DND-41 (cell line): ENCODE results near the gene MRO.

Source experiments
- ATAC-seq: fragments of 200-7000 bp; cut with Tn5 transposase; 3 replicates; pipeline ENCODE4 v1.9.1; 2021; ENCODE audit warnings: low read depth; ENCODE audit not compliant: insufficient read depth
- DNase-seq: peaks from one replicate; pipeline ENCODE4 v3.0.0-alpha.2; 2020
- H2AFZ ChIP-seq: 2 replicates; pipeline ENCODE4 v1.6.0; 2012; ENCODE audit warnings: low read depth, low read length
- H3K27ac ChIP-seq: 2 replicates; pipeline ENCODE4 v1.5.1; 2012; ENCODE audit warnings: low read length, inconsistent platforms
- H3K27me3 ChIP-seq: fragments of 200-600 bp; sonication (generic); 2 replicates; pipeline ENCODE4 v1.6.0; 2012; ENCODE audit warnings: low read length, mild to moderate bottlenecking, inconsistent platforms; ENCODE audit not compliant: insufficient read depth, poor library complexity
- H3K36me3 ChIP-seq: 2 replicates; pipeline ENCODE4 v1.5.1; 2012; ENCODE audit warnings: low read length, inconsistent platforms; ENCODE audit not compliant: insufficient read depth
- H3K4me1 ChIP-seq: 2 replicates; pipeline ENCODE4 v1.5.1; 2012; ENCODE audit warnings: mild to moderate bottlenecking, low read length; ENCODE audit not compliant: insufficient read depth
- H3K4me2 ChIP-seq: 2 replicates; pipeline ENCODE4 v1.6.0; 2012; ENCODE audit warnings: mild to moderate bottlenecking, moderate library complexity, low read length, inconsistent platforms; ENCODE audit not compliant: insufficient read depth
- H3K4me3 ChIP-seq, 2 experiments: fragments of 200-600 bp in 1 of 2; shearing (Covaris generic) in 1 of 2; 2 replicates each; pipeline ENCODE4 v1.5.1; 2012 to 2016; ENCODE audit warnings: inconsistent platforms in 2 of 2, low read length in 2 of 2, mild to moderate bottlenecking in 2 of 2, low read depth in 1 of 2, moderate library complexity in 1 of 2
- H3K79me2 ChIP-seq: 2 replicates; pipeline ENCODE4 v1.6.0; 2012; ENCODE audit warnings: low read length, inconsistent platforms; ENCODE audit not compliant: insufficient read depth
- H3K9ac ChIP-seq: 2 replicates; pipeline ENCODE4 v1.6.0; 2012; ENCODE audit warnings: low read depth, mild to moderate bottlenecking, inconsistent platforms, low read length, moderate library complexity
- H3K9me3 ChIP-seq: 2 replicates; pipeline ENCODE4 v1.5.1; 2012; ENCODE audit warnings: low read length, moderate library complexity, mild to moderate bottlenecking, inconsistent platforms; ENCODE audit not compliant: insufficient read depth, severe bottlenecking
- H4K20me1 ChIP-seq: 2 replicates; pipeline ENCODE4 v1.6.0; 2012; ENCODE audit warnings: low read length; ENCODE audit not compliant: insufficient read depth
- EZH2 ChIP-seq: IDR thresholded peaks from 3 replicates; pipeline ENCODE4 v1.6.1; 2012; ENCODE audit warnings: borderline replicate concordance, low read depth, mild to moderate bottlenecking, moderate library complexity, low read length, inconsistent platforms; ENCODE audit not compliant: severe bottlenecking
- TF ChIP-seq, protein P1 (sequence below): IDR thresholded peaks from 2 replicates; pipeline ENCODE4 v1.5.1; 2012; ENCODE audit warnings: borderline replicate concordance, low read length, moderate library complexity, mild to moderate bottlenecking; ENCODE audit not compliant: poor library complexity, severe bottlenecking; ENCODE audit errors: extremely low read depth

MRO gene

DNA sequence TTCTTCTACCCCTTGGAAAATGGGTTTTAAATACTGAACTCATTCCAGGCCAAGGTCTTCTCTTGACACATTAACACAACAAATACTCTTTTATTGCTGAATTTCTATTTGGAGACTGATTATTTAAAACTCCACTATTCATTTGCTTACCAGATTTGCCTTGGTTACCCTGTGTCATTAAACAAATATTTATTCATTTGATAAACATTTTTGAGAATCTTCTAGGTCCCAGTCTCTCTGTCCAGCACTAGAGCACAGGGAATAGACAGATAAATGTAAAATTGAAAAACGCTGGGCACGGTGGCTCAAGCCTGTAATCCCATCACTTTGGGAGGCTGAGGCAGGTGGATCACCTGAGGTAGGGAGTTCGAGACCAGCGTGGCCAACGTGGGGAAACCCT lies 9.8 kb upstream of the MRO start:
- no peak for DNase-seq
- H4K20me1 ChIP-seq, result no peaks in the 10 kb centered on the region
- no peak overlapping the region for H3K4me2 ChIP-seq
- no peak overlapping the region for H3K27ac ChIP-seq
- no peaks in the 10 kb centered on the region for H3K79me2 ChIP-seq
- no peak overlapping the region for H2AFZ ChIP-seq
- no peak overlapping the region for H3K9ac ChIP-seq
- no peaks in the 10 kb centered on the region for H3K9me3 ChIP-seq
- no peaks in the 10 kb centered on the region for H3K4me1 ChIP-seq
- no peak for ATAC-seq
- no peaks in the 10 kb centered on the region for H3K27me3 ChIP-seq
- no peaks in the 10 kb centered on the region for H3K36me3 ChIP-seq
- no peak overlapping the region for H3K4me3 ChIP-seq
- TF ChIP-seq, protein P1, sequence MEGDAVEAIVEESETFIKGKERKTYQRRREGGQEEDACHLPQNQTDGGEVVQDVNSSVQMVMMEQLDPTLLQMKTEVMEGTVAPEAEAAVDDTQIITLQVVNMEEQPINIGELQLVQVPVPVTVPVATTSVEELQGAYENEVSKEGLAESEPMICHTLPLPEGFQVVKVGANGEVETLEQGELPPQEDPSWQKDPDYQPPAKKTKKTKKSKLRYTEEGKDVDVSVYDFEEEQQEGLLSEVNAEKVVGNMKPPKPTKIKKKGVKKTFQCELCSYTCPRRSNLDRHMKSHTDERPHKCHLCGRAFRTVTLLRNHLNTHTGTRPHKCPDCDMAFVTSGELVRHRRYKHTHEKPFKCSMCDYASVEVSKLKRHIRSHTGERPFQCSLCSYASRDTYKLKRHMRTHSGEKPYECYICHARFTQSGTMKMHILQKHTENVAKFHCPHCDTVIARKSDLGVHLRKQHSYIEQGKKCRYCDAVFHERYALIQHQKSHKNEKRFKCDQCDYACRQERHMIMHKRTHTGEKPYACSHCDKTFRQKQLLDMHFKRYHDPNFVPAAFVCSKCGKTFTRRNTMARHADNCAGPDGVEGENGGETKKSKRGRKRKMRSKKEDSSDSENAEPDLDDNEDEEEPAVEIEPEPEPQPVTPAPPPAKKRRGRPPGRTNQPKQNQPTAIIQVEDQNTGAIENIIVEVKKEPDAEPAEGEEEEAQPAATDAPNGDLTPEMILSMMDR, result no peak
- TF ChIP-seq EZH2, result no peak

DNA sequence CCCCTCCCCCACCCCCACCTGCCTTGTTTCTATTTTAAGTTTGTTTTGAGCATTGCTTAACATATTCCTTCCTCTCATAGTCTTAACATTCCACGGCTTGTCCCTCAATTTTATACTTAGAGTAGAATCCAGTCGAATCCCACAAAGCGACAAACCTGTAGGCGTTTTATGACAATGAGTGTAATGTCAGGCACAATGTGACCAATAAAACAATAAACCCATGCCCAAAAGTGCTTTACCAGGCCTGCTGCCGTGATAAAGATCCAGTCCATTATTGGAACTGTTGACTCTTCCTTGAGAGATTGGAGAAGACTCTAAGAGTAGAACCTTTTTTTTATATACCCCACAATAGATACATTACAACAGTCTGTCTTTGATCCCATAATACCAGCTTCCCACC lies 6.2 kb upstream of the MRO start:
- TF ChIP-seq, protein P1, result no peak
- TF ChIP-seq EZH2, result no peak
- Histone ChIP-seq H3K4me2 (no peak overlapping the region), H2AFZ (no peak overlapping the region)

DNA sequence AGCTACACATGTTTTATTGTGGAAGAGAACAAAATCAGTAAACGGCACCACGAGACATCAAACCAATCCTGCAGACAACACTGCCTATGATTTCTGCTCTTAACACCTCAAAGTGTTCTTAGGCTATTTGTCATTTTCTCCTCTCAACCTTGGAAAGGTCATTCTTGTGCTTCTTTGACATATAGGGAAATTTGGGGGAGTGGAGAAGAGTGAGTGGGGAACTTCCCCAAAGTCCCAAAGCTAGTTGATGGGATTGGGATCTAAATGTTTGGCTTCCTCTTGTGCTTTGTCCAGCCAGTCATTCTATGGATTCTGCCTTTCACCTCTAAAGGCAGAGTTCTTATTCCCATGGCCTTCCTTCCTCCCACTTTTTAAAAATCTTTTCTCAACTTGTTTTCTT lies 5.8 kb upstream of the MRO start:
- Histone ChIP-seq H2AFZ (no peak overlapping the region), H3K4me3 (no peak overlapping the region), H3K9me3 (no peaks in the 10 kb centered on the region), H3K27me3 (peaks cover 5% of the 10 kb centered on the region), H3K4me1 (peaks cover under 1% of the 10 kb centered on the region; the same call in 1 of the 2 replicates), H3K9ac (no peak overlapping the region), H3K36me3 (no peaks in the 10 kb centered on the region), H4K20me1 (no peaks in the 10 kb centered on the region), H3K27ac (no peak overlapping the region), H3K4me2 (no peak overlapping the region), H3K79me2 (no peaks in the 10 kb centered on the region)
- no peak for DNase-seq
- no peak for ATAC-seq
- TF ChIP-seq, protein P1, result no peak
- TF ChIP-seq EZH2, result no peak

More for the DNA sequence above, 6.2 kb upstream of the MRO start:
- Histone ChIP-seq H3K79me2 (no peaks in the 10 kb centered on the region), H3K27me3 (peaks cover 2% of the 10 kb centered on the region), H3K36me3 (no peaks in the 10 kb centered on the region), H4K20me1 (no peaks in the 10 kb centered on the region), H3K4me1 (no peaks in the 10 kb centered on the region), H3K4me3 (no peak overlapping the region), H3K9me3 (no peaks in the 10 kb centered on the region), H3K27ac (no peak overlapping the region), H3K9ac (no peak overlapping the region)
- no peak for ATAC-seq
- no peak for DNase-seq

DNA sequence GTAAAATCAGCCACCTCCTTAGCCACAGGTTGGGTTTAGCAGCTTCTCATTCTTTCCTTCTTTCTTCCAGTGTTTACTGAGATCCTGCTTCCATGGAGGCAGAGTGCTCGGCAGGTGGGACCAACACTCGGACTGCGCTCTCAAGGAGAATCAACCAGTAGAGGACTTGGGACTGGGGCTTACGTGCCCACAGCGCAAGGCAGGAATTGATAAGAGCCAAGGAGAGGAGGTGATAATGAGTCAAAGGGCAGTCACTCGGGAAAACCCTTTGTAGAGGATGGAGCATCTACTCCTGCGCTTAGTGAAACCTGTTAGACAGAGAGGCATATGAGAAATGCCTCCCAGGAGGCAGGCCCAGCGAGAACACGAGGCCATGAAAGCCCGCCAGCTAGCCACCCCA lies 2.9 kb upstream of the MRO start:
- no peak overlapping the region for H3K9ac ChIP-seq
- ATAC-seq, result no peak
- no peak overlapping the region for H3K4me3 ChIP-seq

More for the DNA sequence above, 2.9 kb upstream of the MRO start:
- Histone ChIP-seq H3K4me1 (peaks cover 14% of the 10 kb centered on the region), H3K79me2 (no peaks in the 10 kb centered on the region), H3K9me3 (no peaks in the 10 kb centered on the region), H2AFZ (no peak overlapping the region), H3K27me3 (peaks cover 23% of the 10 kb centered on the region), H3K27ac (no peak overlapping the region), H3K4me2 (no peak overlapping the region), H4K20me1 (no peaks in the 10 kb centered on the region), H3K36me3 (no peaks in the 10 kb centered on the region)
- TF ChIP-seq, protein P1, result no peak
- no peak for TF ChIP-seq EZH2
- DNase-seq, result no peak
